Measurements from ENCODE around the gene SLC7A10.

Gene SLC7A10

DNA sequence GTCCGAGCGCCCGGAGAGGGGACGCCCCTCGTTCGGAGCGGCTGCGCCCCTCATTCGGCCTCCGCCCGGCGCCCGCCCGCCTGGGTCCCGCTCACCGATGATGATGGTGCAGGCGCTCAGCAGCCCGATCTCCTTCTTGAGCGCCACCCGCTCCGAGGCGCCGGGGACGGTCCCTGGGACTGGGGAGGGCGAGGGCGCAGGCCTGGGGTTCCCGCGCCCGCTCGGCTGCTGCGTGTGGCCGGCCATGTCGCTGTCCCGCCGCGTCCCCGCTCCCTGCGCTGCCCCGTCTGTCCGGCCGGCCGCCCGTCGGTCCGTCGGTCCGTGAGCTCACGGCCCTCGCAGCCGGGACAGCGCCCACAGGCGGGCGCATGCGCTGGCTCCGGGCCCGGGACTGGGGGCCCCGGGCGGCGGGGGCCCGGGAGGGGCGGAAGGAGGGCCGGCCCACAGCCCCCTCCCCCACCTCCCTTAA lies at the start of gene SLC7A10:
Gene SLC7A10, minus strand, starts transcription at position 393 of the 469 bp plus-strand sequence. Its CDS starts 147 bp downstream, at position 246.
- DNase-seq: no peak

GRCh38 chr19:33274663-33275558 lies 49.3 kb upstream of the SLC7A10 start:
- DNase-seq: no peak

- DNase-seq: no peak
These were observed 48.4 kb upstream of the SLC7A10 start for GRCh38 chr19:33273881-33274662.

GRCh38 chr19:33273065-33273736 lies 47.6 kb upstream of the SLC7A10 start:
- no peak for DNase-seq

DNA sequence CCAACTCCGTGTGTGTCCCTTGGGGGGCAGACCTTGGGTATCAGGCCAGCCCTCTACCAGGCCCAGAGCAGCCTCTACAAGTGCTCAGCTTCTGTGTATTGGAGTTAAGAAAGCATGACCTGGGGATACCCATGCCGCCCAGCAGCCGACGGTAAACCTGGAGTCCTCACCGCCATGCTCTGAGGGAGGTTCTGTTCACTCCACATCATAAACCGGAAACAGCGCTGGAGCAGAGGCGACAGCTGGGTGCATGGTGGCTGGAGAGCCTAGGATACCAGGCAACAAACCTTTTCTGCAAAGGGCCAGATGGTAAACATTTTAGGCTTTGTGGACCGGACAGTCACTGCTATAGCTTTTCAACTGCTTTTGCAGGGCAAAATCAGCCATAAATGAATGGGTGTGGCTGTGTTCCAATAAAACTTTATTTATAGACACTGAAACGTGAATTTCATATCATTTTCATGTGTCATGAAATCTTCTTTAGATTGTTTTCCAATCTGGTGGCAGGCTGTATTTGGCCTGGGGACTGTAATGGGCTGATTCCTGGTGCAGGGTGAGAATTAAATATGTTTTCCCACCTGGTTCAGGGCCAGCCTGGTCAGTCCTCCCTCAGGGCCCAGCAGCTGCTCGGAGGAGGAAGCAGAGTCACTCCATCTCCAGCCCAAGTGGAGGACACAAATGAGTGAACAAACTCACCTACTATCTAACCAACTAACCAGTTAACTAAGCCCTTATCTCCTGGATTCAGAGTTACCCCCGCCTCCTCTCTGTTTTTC lies 45.8 kb upstream of the SLC7A10 start:
- no peak for DNase-seq

DNA sequence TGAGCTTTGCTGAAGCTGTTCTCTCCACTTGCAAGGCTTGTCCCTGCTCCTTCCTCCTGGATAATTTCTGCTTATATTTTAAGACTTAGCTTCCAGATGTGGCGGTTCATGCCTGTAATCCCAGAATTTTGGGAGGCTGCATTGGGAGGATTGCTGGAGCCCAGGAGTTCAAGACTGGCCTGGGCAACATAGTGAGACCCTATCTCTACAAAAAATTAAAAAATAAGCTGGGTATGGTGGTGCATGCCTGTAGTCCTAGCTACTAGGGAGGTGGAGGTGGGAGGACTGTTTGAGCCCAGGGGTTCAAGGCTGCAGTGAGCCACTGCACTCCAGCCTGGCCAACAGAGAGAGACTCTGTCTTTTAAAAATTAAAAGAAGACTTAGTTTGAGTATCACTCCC lies 45.1 kb upstream of the SLC7A10 start:
- no peak for DNase-seq

GRCh38 chr19:33269016-33269415 lies 43.4 kb upstream of the SLC7A10 start:
- DNase-seq: no peak

GRCh38 chr19:33268162-33268991 lies 42.7 kb upstream of the SLC7A10 start:
- DNase-seq: no peak

DNA sequence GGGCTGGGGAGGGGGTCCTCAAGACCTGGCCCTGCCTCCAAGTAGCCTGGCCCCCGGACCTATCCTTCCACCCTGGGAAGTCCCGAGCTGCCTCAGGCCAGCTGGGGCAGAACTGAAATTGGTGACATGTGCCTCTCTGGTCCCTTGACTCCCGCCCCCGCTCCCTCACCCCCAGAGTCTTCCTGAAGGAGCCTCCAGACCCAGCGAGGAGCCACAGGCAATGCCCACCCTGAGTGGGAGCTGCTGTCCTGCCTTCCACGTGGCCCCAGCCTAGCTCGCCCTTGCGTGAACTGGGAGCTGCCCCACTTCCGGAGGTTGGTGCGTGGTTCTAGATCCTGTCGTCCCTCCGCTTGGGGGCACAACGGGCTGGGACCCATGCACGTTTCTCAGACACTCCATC lies 42.1 kb upstream of the SLC7A10 start:
- no peak for DNase-seq

DNA sequence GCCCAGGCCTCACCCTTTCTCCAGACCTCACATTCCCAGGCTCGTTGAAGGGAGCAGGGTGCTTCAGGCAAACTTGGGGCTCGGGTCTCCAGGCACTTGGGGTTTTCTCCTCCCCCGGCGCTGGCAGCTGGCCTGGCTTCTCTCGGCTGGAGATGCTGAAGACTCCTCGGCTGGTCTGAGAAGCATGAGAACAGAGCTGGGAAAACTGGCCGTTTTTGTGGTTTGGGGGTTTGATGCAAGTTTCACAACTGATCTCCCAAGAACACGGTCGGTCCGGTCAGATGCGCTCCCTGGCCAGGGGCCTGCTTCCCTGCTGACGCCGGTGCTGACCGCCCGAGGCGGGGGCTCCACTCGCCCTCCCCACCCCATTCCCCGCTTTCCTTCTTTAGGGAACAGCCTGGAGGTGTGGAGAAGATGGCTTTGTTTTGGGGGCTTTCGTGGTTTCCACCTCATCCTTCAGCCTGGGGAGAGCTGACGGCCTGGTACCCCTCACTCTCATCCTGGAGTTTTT lies 41.4 kb upstream of the SLC7A10 start:
- DNase-seq: no peak

- DNase-seq: no peak
These were observed 39.3 kb upstream of the SLC7A10 start for GRCh38 chr19:33264881-33265445.

GRCh38 chr19:33263325-33264023 lies 37.8 kb upstream of the SLC7A10 start:
- no peak for DNase-seq

- DNase-seq: no peak
These were observed 36.0 kb upstream of the SLC7A10 start for GRCh38 chr19:33261511-33262189.

GRCh38 chr19:33260628-33261418 lies 35.2 kb upstream of the SLC7A10 start:
- DNase-seq: no peak

DNA sequence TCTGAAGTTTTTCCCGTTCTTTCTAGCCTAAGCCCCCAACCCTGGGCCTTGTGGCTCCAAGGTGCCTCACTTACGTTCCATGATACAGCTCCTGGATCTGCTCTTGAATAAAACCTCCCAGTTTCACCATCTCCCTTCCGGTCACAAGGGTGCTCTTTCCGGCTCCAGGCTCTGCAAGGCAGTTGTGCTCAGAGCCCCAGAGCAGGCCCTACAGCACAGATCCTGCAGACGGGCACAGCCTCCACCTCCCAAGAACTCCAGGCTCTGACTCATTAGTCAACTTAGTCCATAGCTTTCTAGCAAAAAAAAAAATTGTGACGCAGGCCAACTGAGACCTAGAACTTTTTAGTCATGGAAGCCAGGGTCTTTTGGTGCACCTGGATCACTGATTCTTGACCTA lies 33.9 kb upstream of the SLC7A10 start:
- no peak for DNase-seq

DNA sequence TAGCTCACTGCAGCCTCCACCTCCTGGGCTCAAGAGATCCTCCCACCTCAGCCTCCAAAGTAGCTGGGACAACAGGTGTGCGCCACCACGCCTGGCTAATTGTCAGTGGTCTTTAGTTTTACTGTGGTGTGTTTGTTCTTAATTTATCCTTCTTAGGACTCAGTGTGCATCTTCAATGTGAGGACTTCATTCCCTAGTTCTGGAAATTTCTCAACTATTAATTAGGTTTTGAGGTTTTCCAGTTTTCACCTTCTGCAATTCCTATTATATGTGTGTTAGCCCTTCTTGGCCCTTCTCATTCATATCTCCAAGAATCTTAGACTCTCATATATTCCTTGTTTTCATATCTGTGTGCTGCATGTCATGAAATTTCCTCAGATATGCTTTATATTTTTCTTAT lies 32.2 kb upstream of the SLC7A10 start:
- DNase-seq: no peak

DNA sequence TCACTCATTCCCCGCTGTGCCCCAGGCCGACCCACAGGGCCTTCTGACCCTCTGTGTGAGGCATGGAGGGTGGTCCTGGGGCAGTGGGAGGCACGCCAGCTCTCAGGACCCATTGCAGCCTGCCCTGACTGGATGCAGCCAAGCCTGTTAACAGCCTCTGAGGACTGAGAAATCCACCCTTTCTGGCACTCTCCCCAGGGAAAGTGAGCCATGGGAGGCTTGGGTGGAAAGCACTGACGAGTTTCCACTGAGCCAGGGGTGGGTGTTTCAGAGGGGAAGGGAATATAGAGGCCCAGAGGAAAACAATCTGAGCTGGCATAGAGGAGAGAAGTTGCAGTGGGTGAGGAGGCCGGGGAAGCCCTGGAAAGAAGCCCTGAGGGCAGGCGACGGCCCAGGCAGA lies 30.6 kb upstream of the SLC7A10 start:
- no peak for DNase-seq

- no peak for DNase-seq
These were observed 30.1 kb upstream of the SLC7A10 start for GRCh38 chr19:33255781-33256180.

Data from NCI-H1105 treated with DMSO at 0.1 percent for 48 hours (cell line).